Measurements from ENCODE around the gene COPB1. TPM values are rescaled to one million over a fixed set of nuclear protein-coding genes. Genes with fewer than 3 reads are reported as not detected.

Gene COPB1
- polyA plus RNA-seq, 1 donor from 2014 or later: 157 TPM

GRCh38 chr11:14443638-14444037 lies 56.0 kb downstream of the COPB1 start:
- H3K36me3 ChIP-seq (ENCODE audit: insufficient read depth, low read length): no peaks in the 10 kb centered on the region
- no peaks in the 10 kb centered on the region for H3K27me3 ChIP-seq (ENCODE audit: insufficient read depth, low read depth, low read length)
- H3K9me3 ChIP-seq (ENCODE audit: low read length): no peaks in the 10 kb centered on the region
- no peak overlapping the region for H3K9ac ChIP-seq (ENCODE audit: low read length)
- no peak overlapping the region for H2AFZ ChIP-seq (ENCODE audit: low read depth, low read length)
- TF ChIP-seq EZH2 (IDR thresholded peaks at IDR 0.05; ENCODE audit: borderline replicate concordance, insufficient read depth, low read length, poor library complexity, severe bottlenecking) (no peak), SMC3 (conservative IDR thresholded peaks at IDR 0.05; ENCODE audit: poor library complexity) (no peak), MXI1 (conservative IDR thresholded peaks at IDR 0.05; ENCODE audit: poor library complexity, severe bottlenecking) (no peak)
- no peak overlapping the region for H3K4me3 ChIP-seq (ENCODE audit: low read length)
- no peaks in the 10 kb centered on the region for H3K9me2 ChIP-seq (ENCODE audit: insufficient read depth, low read length)
- no peak overlapping the region for H3K4me2 ChIP-seq (ENCODE audit: low read length)
- H4K20me1 ChIP-seq (ENCODE audit: insufficient read depth): no peaks in the 10 kb centered on the region
- no peaks in the 10 kb centered on the region for H3K79me2 ChIP-seq (replicated peaks; ENCODE audit: insufficient read depth, low read length)
- H3K27ac ChIP-seq (ENCODE audit: low read length): no peak overlapping the region
- no peaks in the 10 kb centered on the region for H3F3A ChIP-seq (ENCODE audit: insufficient read depth, low read length, poor library complexity, severe bottlenecking)

GRCh38 chr11:14435717-14436512 lies 63.7 kb downstream of the COPB1 start:
- no peaks in the 10 kb centered on the region for H3F3A ChIP-seq (ENCODE audit: insufficient read depth, low read length, poor library complexity, severe bottlenecking)
- H3K4me3 ChIP-seq (ENCODE audit: low read length): no peak overlapping the region
- TF ChIP-seq, protein P1, sequence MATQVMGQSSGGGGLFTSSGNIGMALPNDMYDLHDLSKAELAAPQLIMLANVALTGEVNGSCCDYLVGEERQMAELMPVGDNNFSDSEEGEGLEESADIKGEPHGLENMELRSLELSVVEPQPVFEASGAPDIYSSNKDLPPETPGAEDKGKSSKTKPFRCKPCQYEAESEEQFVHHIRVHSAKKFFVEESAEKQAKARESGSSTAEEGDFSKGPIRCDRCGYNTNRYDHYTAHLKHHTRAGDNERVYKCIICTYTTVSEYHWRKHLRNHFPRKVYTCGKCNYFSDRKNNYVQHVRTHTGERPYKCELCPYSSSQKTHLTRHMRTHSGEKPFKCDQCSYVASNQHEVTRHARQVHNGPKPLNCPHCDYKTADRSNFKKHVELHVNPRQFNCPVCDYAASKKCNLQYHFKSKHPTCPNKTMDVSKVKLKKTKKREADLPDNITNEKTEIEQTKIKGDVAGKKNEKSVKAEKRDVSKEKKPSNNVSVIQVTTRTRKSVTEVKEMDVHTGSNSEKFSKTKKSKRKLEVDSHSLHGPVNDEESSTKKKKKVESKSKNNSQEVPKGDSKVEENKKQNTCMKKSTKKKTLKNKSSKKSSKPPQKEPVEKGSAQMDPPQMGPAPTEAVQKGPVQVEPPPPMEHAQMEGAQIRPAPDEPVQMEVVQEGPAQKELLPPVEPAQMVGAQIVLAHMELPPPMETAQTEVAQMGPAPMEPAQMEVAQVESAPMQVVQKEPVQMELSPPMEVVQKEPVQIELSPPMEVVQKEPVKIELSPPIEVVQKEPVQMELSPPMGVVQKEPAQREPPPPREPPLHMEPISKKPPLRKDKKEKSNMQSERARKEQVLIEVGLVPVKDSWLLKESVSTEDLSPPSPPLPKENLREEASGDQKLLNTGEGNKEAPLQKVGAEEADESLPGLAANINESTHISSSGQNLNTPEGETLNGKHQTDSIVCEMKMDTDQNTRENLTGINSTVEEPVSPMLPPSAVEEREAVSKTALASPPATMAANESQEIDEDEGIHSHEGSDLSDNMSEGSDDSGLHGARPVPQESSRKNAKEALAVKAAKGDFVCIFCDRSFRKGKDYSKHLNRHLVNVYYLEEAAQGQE (IDR thresholded peaks at IDR 0.05; ENCODE audit: borderline replicate concordance): no peak
- TF ChIP-seq SMC3 (conservative IDR thresholded peaks at IDR 0.05; ENCODE audit: poor library complexity) (no peak), RAD21 (conservative IDR thresholded peaks at IDR 0.05) (no peak), CTCF (IDR thresholded peaks at IDR 0.05; ENCODE audit: poor library complexity, severe bottlenecking) (no peak), EZH2 (IDR thresholded peaks at IDR 0.05; ENCODE audit: borderline replicate concordance, insufficient read depth, low read length, poor library complexity, severe bottlenecking) (no peak), EP300 (conservative IDR thresholded peaks at IDR 0.05; ENCODE audit: poor library complexity, severe bottlenecking) (no peak), POLR2AphosphoS5 (IDR thresholded peaks at IDR 0.05) (no peak), MXI1 (conservative IDR thresholded peaks at IDR 0.05; ENCODE audit: poor library complexity, severe bottlenecking) (no peak), TAF1 (IDR thresholded peaks at IDR 0.05; ENCODE audit: low read depth) (no peak)
- no peaks in the 10 kb centered on the region for H3K27me3 ChIP-seq (ENCODE audit: insufficient read depth, low read depth, low read length)
- H3K9ac ChIP-seq (ENCODE audit: low read length): no peak overlapping the region
- no peaks in the 10 kb centered on the region for H3K9me3 ChIP-seq (ENCODE audit: low read length)
- no peak overlapping the region for H2AFZ ChIP-seq (ENCODE audit: low read depth, low read length)
- no peaks in the 10 kb centered on the region for H3K79me2 ChIP-seq (replicated peaks; ENCODE audit: insufficient read depth, low read length)
- H3K9me2 ChIP-seq (ENCODE audit: insufficient read depth, low read length): no peaks in the 10 kb centered on the region
- no peaks in the 10 kb centered on the region for H3K36me3 ChIP-seq (ENCODE audit: insufficient read depth, low read length)
- no peaks in the 10 kb centered on the region for H4K20me1 ChIP-seq (ENCODE audit: insufficient read depth)
- no peak overlapping the region for H3K4me2 ChIP-seq (ENCODE audit: low read length)
- no peak overlapping the region for H3K27ac ChIP-seq (ENCODE audit: low read length)

All from neural cell (in vitro differentiated cells).